Mucosa of descending colon (tissue), 3 donors: ENCODE measurements around the gene ELP4. TPM values are rescaled to one million over a fixed set of nuclear protein-coding genes. Genes with fewer than 3 reads are reported as not detected.
A peak's percentile ranks its signal among the peaks of the same experiment; 100 is the strongest.

Source experiments
- ATAC-seq: fragments of 200-7000 bp; cut with Tn5 transposase; one replicate; pipeline ENCODE4 v1.9.1; 2020; ENCODE audit warnings: mild to moderate bottlenecking, moderate library complexity
- DNase-seq, 3 donors: peaks; one replicate each; pipeline ENCODE4 v3.0.0-alpha.2; 2020
- H3K36me3 ChIP-seq: fragments of 200-600 bp; one replicate; pipeline ENCODE4 v1.8.0; 2021; ENCODE audit warnings: low read depth, mild to moderate bottlenecking
- H3K4me1 ChIP-seq: fragments of 200-600 bp; one replicate; pipeline ENCODE4 v1.8.0; 2021; ENCODE audit warnings: low read depth, mild to moderate bottlenecking
- H3K4me3 ChIP-seq: fragments of 200-600 bp; one replicate; pipeline ENCODE4 v1.8.0; 2021; ENCODE audit warnings: mild to moderate bottlenecking
- H3K9me3 ChIP-seq: fragments of 200-600 bp; one replicate; pipeline ENCODE4 v1.8.0; 2021; ENCODE audit warnings: mild to moderate bottlenecking
- CTCF ChIP-seq: fragments of 200-600 bp; IDR thresholded peaks from one replicate; pipeline ENCODE4 v1.8.0; 2022; ENCODE audit warnings: antibody characterized with exemption, mild to moderate bottlenecking
- intact Hi-C, 2 donors: fragments of 100-400 bp; cut with DNase I in 1 of 2; cut with micrococcal nuclease in 1 of 2; formaldehyde crosslinking; loops; one replicate each; pipeline versions ENCODE4 v1.11.0 to v1.11.1; 2022; cut with DNase I, micrococcal nuclease
- total RNA-seq, 3 donors: library from RNA; stranded (reverse); fragmentation: NEBNext Ultra II Directional in 2 of 3; extraction: Animal tissue kit (Norgen Biotek cat#: 25700) in 2 of 3; gene quantifications; one replicate each; pipeline versions ENCODE4 v1.2.1 to v1.2.4, GENCODE V29; 2021 to 2023
- donor health status: DM: no; HTN: no; CAD: no; lungs with moderate emphysema.
- donor health status: DM: no; HTN: no; CAD: no.
- donor health status: DM: no; HTN: yes; CAD: no.

The ELP4 gene
- total RNA-seq, 3 donors from 2014 or later, result 13.2 to 21.4 (median 18.7) TPM

- intact Hi-C loops, result no loop called here
- ATAC-seq, result no peak
These were observed 132.0 kb downstream of the ELP4 start for GRCh38 chr11:31641477-31642062.

DNA sequence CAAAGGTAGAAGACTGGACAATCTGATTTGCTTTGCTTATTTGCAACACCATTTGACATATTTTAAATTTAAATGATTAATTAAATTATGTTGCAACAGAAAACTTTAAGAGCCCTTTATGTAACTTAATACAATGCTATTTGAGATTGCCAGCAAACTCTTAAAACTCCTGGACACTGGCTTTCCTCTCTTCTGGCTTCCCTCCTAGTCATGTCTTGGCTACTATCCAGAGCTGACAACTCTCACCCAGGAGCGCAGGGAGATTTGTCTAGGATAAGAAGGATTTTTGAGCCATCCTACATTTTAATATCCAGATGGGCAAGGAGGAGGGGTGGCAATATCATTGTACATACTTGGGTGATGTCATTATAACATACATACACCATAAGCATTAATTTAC is 134.3 kb downstream of the ELP4 start:
- intact Hi-C loops, result no loop called here
- Histone ChIP-seq H3K9me3 (no peaks in the 10 kb centered on the region), H3K36me3 (no peaks in the 10 kb centered on the region), H3K4me3 (no peak overlapping the region), H3K4me1 (no peaks in the 10 kb centered on the region)
- DNase-seq (no peak), ATAC-seq (no peak)
- no peak for TF ChIP-seq CTCF

More at GRCh38 chr11:31641477-31642062, 132.0 kb downstream of the ELP4 start:
- no peak for TF ChIP-seq CTCF
- H3K9me3 ChIP-seq, result no peaks in the 10 kb centered on the region
- H3K4me1 ChIP-seq, result no peaks in the 10 kb centered on the region
- H3K4me3 ChIP-seq, result no peak overlapping the region
- DNase-seq, result peak in 1 of 3 donors; percentile 54
- H3K36me3 ChIP-seq, result no peaks in the 10 kb centered on the region

DNA sequence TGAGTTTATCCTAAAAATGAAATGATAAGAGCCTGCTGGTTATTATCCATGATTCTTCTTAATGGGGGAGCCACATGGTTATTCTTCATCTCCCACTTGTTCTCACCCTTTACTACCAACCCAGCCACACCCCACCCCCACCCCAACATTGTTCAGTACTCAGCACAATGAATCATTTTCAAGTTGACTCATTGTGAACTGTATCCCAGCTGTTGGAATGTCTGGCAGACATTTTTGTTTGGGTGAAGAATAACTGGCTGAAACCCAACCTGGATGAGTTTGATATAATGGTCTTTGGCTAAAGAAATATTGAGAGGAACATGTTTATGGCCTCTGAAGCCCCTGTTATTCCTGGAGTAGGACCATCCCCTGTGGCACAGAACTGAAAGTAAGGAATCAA is 136.2 kb downstream of the ELP4 start:
- ATAC-seq (no peak), DNase-seq (no peak)
- no peaks in the 10 kb centered on the region for H3K36me3 ChIP-seq
- no peaks in the 10 kb centered on the region for H3K4me1 ChIP-seq
- H3K9me3 ChIP-seq, result no peaks in the 10 kb centered on the region
- intact Hi-C loops, result no loop called here
- H3K4me3 ChIP-seq, result no peak overlapping the region
- TF ChIP-seq CTCF, result no peak

GRCh38 chr11:31646216-31646615 is 136.6 kb downstream of the ELP4 start:
- ATAC-seq (no peak), DNase-seq (no peak)
- H3K36me3 ChIP-seq, result no peaks in the 10 kb centered on the region
- no peak for TF ChIP-seq CTCF
- no peak overlapping the region for H3K4me3 ChIP-seq
- no peaks in the 10 kb centered on the region for H3K9me3 ChIP-seq
- intact Hi-C loops, result no loop called here
- H3K4me1 ChIP-seq, result no peaks in the 10 kb centered on the region

DNA sequence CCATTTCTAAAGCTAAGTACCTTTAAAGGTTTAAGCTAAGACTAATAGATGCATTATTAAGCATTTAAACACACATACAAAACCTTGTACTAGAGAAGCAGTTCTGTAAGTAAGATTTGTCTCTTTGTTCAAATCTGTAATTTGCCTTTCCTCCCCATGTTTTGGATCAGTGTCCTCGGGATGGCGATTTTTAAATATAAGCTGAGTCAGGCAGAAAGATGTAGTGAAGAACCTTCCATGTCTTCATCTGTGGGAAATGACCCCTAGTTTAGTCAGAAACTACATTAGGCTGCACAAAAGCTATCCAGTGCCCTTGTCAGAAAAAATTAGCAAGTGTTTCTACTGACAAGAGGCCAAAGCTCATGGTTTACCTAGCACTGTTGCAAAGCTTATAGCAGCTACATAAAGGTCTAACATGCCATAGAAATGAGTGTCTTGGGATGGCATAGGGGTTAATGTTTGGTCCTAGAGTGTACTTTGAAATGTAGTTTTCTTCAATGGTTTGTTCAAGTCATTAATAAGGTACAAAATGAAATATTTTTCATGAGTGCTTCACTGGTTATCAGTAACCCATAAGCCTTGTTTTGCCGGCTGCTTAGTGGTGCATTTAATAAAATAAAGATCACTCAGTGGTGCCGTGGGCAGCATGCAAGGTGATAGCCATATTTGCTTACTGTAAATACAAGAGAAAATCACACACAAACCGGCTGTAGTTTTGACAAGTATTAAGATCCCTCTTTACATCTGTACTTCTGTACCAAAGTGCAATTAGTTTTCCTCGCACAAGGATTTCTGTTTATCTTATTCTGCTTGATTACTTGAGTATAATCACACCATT is 139.8 kb downstream of the ELP4 start:
- Histone ChIP-seq H3K4me3 (no peak overlapping the region), H3K36me3 (no peaks in the 10 kb centered on the region), H3K9me3 (no peaks in the 10 kb centered on the region), H3K4me1 (no peaks in the 10 kb centered on the region)
- TF ChIP-seq CTCF, result no peak
- ATAC-seq (no peak), DNase-seq (no peak)
- intact Hi-C loops, result no loop called here
